Uterus (tissue), 2 donors: Measurements from ENCODE around the gene CDH13.

Source experiments
- POLR2A ChIP-seq, 2 donors: fragments of 450-650 bp; IDR thresholded peaks; one replicate each; pipeline ENCODE4 v1.6.1; 2016; ENCODE audit warnings: antibody characterized with exemption in 2 of 2, mild to moderate bottlenecking in 1 of 2, moderate library complexity in 1 of 2
- TF ChIP-seq, protein P1 (sequence below), 4 experiments: fragments of 200-600 bp in 2 of 4; fragments of 450-650 bp in 2 of 4; sonication (generic) in 2 of 4; IDR thresholded peaks; one replicate each; pipeline ENCODE4 v1.5.1; 2016 to 2019; ENCODE audit warnings: antibody characterized with exemption in 4 of 4, mild to moderate bottlenecking in 2 of 4, moderate library complexity in 1 of 4

DNA sequence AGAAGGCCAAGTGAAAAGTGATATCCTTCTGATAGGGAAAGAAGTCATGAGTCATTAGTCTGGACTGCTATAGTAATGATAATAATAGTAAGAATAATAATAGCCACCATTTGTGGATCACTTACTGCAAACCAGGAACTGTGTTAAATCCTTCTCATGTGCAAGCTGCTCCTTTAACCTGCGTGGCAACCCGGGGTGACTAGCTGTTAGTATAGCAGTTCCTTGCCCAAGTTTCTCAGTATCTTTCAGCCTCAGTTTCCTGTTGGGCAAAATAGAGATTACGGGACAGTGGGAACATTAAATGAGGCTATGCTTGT, 129.5 kb downstream of the CDH13 start:
- no peak for TF ChIP-seq POLR2A (IDR thresholded peaks at IDR 0.05)
- TF ChIP-seq, protein P1, sequence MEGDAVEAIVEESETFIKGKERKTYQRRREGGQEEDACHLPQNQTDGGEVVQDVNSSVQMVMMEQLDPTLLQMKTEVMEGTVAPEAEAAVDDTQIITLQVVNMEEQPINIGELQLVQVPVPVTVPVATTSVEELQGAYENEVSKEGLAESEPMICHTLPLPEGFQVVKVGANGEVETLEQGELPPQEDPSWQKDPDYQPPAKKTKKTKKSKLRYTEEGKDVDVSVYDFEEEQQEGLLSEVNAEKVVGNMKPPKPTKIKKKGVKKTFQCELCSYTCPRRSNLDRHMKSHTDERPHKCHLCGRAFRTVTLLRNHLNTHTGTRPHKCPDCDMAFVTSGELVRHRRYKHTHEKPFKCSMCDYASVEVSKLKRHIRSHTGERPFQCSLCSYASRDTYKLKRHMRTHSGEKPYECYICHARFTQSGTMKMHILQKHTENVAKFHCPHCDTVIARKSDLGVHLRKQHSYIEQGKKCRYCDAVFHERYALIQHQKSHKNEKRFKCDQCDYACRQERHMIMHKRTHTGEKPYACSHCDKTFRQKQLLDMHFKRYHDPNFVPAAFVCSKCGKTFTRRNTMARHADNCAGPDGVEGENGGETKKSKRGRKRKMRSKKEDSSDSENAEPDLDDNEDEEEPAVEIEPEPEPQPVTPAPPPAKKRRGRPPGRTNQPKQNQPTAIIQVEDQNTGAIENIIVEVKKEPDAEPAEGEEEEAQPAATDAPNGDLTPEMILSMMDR (IDR thresholded peaks at IDR 0.05), result no peak
